Activated naive CD4-positive, alpha-beta T cell treated with anti-CD3 and anti-CD28 coated beads, Interleukin-2, amount 10 ng/mL, durations not matched to agents 7 days and 5 days (primary cell): ENCODE measurements around the gene ZNF83.
"Not testable (repeated sequence)": the region's sequence is repeated elsewhere in the genome, so short reads cannot be mapped to it uniquely, and the experiment has no call there.

ENCODE experiments used
- CTCF ChIA-PET: fragments of 350-600 bp; sonication (Branson Sonifier 250); formaldehyde crosslinking; loops from one replicate; lab custom pipeline; 2021; ENCODE audit warnings: antibody characterized with exemption; lab: Charles Lee
- DNase-seq: peaks from one replicate; pipeline ENCODE4 v3.0.0-alpha.2; 2020
- H3K27ac Mint-ChIP-seq: one replicate; pipeline ENCODE4 v1.8.0; 2021; ENCODE audit warnings: mild to moderate bottlenecking, moderate library complexity, mixed read lengths
- H3K27me3 Mint-ChIP-seq: one replicate; pipeline ENCODE4 v1.8.0; 2021; ENCODE audit warnings: mild to moderate bottlenecking, mixed read lengths
- H3K36me3 Mint-ChIP-seq: one replicate; pipeline ENCODE4 v1.8.0; 2021; ENCODE audit warnings: mixed read lengths
- H3K4me1 Mint-ChIP-seq: one replicate; pipeline ENCODE4 v1.8.0; 2021; ENCODE audit warnings: mixed read lengths
- H3K4me3 Mint-ChIP-seq: one replicate; pipeline ENCODE4 v1.8.0; 2021; ENCODE audit warnings: mild to moderate bottlenecking, moderate library complexity, mixed read lengths
- H3K9me3 Mint-ChIP-seq: one replicate; pipeline ENCODE4 v1.8.0; 2021; ENCODE audit warnings: mixed read lengths

The ZNF83 gene

GRCh38 chr19:52660981-52661380, 22.8 kb upstream of the ZNF83 start:
- peaks cover 93% of the 10 kb centered on the region for H3K36me3 Mint-ChIP-seq
- peaks cover 42% of the 10 kb centered on the region for H3K9me3 Mint-ChIP-seq
- CTCF ChIA-PET = no interaction called here
- no peaks in the 10 kb centered on the region for H3K4me1 Mint-ChIP-seq
- DNase-seq = no peak
- H3K4me3 Mint-ChIP-seq = no peak overlapping the region
- no peaks in the 10 kb centered on the region for H3K27me3 Mint-ChIP-seq
- no peak overlapping the region for H3K27ac Mint-ChIP-seq

GRCh38 chr19:52659013-52659412, 20.9 kb upstream of the ZNF83 start:
- peaks cover 52% of the 10 kb centered on the region for H3K9me3 Mint-ChIP-seq
- no peak overlapping the region for H3K4me3 Mint-ChIP-seq
- no peak for DNase-seq
- no peak overlapping the region for H3K27ac Mint-ChIP-seq
- no peaks in the 10 kb centered on the region for H3K4me1 Mint-ChIP-seq
- H3K36me3 Mint-ChIP-seq = peaks cover 94% of the 10 kb centered on the region
- CTCF ChIA-PET = no interaction called here
- no peaks in the 10 kb centered on the region for H3K27me3 Mint-ChIP-seq

DNA sequence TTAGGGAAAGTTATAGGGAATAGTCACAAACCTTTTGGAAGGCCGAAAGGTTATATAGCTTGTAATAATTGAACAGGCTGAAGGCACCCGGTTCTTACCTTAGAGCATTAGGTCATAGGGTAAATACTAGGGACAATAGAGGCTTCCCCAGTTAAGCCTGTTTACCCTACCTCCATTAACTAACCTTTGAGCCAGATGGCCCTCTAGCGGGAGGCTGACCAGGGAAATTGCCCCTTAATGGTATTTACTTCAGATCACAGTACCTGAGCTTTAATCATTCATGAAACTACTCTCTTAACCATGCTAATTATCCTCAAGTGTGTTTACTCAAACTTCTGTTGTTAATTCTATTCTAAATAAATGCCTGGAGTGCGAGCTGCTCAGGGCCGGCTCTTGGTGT, 20.4 kb upstream of the ZNF83 start:
- DNase-seq = no peak
- no peaks in the 10 kb centered on the region for H3K27me3 Mint-ChIP-seq
- H3K4me1 Mint-ChIP-seq = no peaks in the 10 kb centered on the region
- no peak overlapping the region for H3K27ac Mint-ChIP-seq
- H3K36me3 Mint-ChIP-seq = peaks cover 98% of the 10 kb centered on the region
- H3K4me3 Mint-ChIP-seq = no peak overlapping the region
- peaks cover 55% of the 10 kb centered on the region for H3K9me3 Mint-ChIP-seq
- CTCF ChIA-PET = no interaction called here

GRCh38 chr19:52653161-52653560, 15.0 kb upstream of the ZNF83 start:
- Mint-ChIP-seq H3K27ac (no peak overlapping the region), H3K27me3 (no peaks in the 10 kb centered on the region), H3K9me3 (peaks cover 66% of the 10 kb centered on the region), H3K4me1 (no peaks in the 10 kb centered on the region), H3K4me3 (no peak overlapping the region), H3K36me3 (peaks cover 90% of the 10 kb centered on the region)
- CTCF ChIA-PET = no interaction called here
- no peak for DNase-seq

GRCh38 chr19:52651956-52652355, 13.8 kb upstream of the ZNF83 start:
- Mint-ChIP-seq H3K4me1 (no peaks in the 10 kb centered on the region), H3K36me3 (peaks cover 88% of the 10 kb centered on the region), H3K9me3 (peaks cover 74% of the 10 kb centered on the region), H3K27me3 (no peaks in the 10 kb centered on the region), H3K4me3 (no peak overlapping the region), H3K27ac (no peak overlapping the region)
- no peak for DNase-seq
- CTCF ChIA-PET = no interaction called here

GRCh38 chr19:52648336-52649016, 10.3 kb upstream of the ZNF83 start:
- DNase-seq = no peak
- H3K4me3 Mint-ChIP-seq = no peak overlapping the region
- no peak overlapping the region for H3K27ac Mint-ChIP-seq
- no peaks in the 10 kb centered on the region for H3K27me3 Mint-ChIP-seq
- H3K4me1 Mint-ChIP-seq = no peaks in the 10 kb centered on the region
- CTCF ChIA-PET = no interaction called here
- H3K36me3 Mint-ChIP-seq = peaks cover 71% of the 10 kb centered on the region
- peaks cover 74% of the 10 kb centered on the region for H3K9me3 Mint-ChIP-seq

GRCh38 chr19:52646571-52647217, 8.5 kb upstream of the ZNF83 start:
- Mint-ChIP-seq H3K27me3 (no peaks in the 10 kb centered on the region), H3K4me1 (no peaks in the 10 kb centered on the region), H3K27ac (no peak overlapping the region), H3K4me3 (no peak overlapping the region), H3K9me3 (peaks cover 68% of the 10 kb centered on the region), H3K36me3 (peaks cover 61% of the 10 kb centered on the region)
- DNase-seq = no peak
- CTCF ChIA-PET = no interaction called here

GRCh38 chr19:52640916-52641315, 2.8 kb upstream of the ZNF83 start:
- H3K4me3 Mint-ChIP-seq = no peak overlapping the region
- H3K36me3 Mint-ChIP-seq = peaks cover 43% of the 10 kb centered on the region
- H3K9me3 Mint-ChIP-seq = peaks cover 45% of the 10 kb centered on the region
- DNase-seq = no peak
- peaks cover 19% of the 10 kb centered on the region for H3K4me1 Mint-ChIP-seq
- H3K27ac Mint-ChIP-seq = peak overlapping the region; percentile 14
- CTCF ChIA-PET = no interaction called here
- H3K27me3 Mint-ChIP-seq = no peaks in the 10 kb centered on the region

DNA sequence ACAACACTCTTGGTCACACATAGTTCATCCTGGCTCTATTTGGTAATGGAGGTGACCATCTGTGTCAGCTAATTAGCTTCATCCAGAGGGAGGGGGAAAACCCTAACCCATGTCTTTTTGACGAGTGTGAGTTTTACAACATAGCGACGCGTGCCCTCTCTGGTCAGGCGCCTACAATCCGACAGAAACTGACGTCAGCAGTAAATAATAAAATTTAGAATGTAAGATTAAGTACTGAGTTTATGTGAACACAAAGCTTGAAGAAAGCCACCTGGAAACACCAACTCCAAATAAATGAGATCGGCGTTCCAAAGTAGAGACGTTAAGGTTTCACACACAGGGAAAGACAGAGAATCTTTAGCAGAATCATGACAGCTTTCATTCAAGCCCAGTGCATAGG, 1.8 kb upstream of the ZNF83 start:
- no peak overlapping the region for H3K4me3 Mint-ChIP-seq
- CTCF ChIA-PET = no interaction called here
- H3K27ac Mint-ChIP-seq = no peak overlapping the region
- no peaks in the 10 kb centered on the region for H3K27me3 Mint-ChIP-seq
- no peak for DNase-seq
- H3K4me1 Mint-ChIP-seq = peaks cover 19% of the 10 kb centered on the region
- peaks cover 45% of the 10 kb centered on the region for H3K36me3 Mint-ChIP-seq
- H3K9me3 Mint-ChIP-seq = peaks cover 40% of the 10 kb centered on the region

- Mint-ChIP-seq H3K4me3 (peak overlapping the region; percentile 89), H3K36me3 (peaks cover 42% of the 10 kb centered on the region), H3K9me3 (peaks cover 33% of the 10 kb centered on the region), H3K27me3 (no peaks in the 10 kb centered on the region), H3K4me1 (peaks cover 19% of the 10 kb centered on the region), H3K27ac (peak overlapping the region; percentile 2)
- CTCF ChIA-PET = no interaction called here
- peak; percentile 23 for DNase-seq
Observed at GRCh38 chr19:52638601-52639000, 446 bp upstream of the ZNF83 start.

GRCh38 chr19:52635786-52636570, 2.2 kb downstream of the ZNF83 start:
- H3K4me3 Mint-ChIP-seq = peak overlapping the region; percentile 89

GRCh38 chr19:52627441-52627840, 10.7 kb downstream of the ZNF83 start:
- Mint-ChIP-seq H3K36me3 (peaks cover 46% of the 10 kb centered on the region), H3K9me3 (peaks cover 27% of the 10 kb centered on the region)
- DNase-seq, H3K4me1 Mint-ChIP-seq, CTCF ChIA-PET, H3K27ac Mint-ChIP-seq, H3K27me3 Mint-ChIP-seq, H3K4me3 Mint-ChIP-seq: not testable (repeated sequence)

More at GRCh38 chr19:52635786-52636570, 2.2 kb downstream of the ZNF83 start:
- Mint-ChIP-seq H3K9me3 (peaks cover 24% of the 10 kb centered on the region), H3K4me1 (peaks cover 19% of the 10 kb centered on the region), H3K27ac (no peak overlapping the region), H3K27me3 (no peaks in the 10 kb centered on the region), H3K36me3 (peaks cover 53% of the 10 kb centered on the region)
- no peak for DNase-seq
- CTCF ChIA-PET = no interaction called here

DNA sequence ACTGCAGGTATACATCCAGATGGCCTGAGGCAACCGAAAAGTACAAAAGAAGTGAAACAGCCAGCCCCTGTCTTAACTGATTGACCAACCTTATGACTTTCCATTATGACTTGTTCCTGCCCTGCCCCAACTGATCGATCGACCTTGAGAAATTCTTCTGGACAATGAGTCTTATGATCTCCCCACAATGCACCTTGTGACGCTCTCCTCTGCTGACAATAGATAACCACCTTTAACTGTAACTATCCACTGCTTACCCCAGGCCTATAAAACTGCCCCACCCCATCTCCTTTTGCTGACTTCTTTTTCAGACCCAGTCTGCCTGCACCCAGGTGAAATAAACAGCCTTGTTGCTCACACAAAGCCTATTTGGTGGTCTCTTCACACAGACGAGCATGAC, 11.2 kb downstream of the ZNF83 start:
- H3K27ac Mint-ChIP-seq = no peak overlapping the region
- CTCF ChIA-PET = no interaction called here
- peaks cover 32% of the 10 kb centered on the region for H3K9me3 Mint-ChIP-seq
- no peak for DNase-seq
- H3K36me3 Mint-ChIP-seq = peaks cover 41% of the 10 kb centered on the region
- no peaks in the 10 kb centered on the region for H3K27me3 Mint-ChIP-seq
- no peaks in the 10 kb centered on the region for H3K4me1 Mint-ChIP-seq
- H3K4me3 Mint-ChIP-seq = no peak overlapping the region

DNA sequence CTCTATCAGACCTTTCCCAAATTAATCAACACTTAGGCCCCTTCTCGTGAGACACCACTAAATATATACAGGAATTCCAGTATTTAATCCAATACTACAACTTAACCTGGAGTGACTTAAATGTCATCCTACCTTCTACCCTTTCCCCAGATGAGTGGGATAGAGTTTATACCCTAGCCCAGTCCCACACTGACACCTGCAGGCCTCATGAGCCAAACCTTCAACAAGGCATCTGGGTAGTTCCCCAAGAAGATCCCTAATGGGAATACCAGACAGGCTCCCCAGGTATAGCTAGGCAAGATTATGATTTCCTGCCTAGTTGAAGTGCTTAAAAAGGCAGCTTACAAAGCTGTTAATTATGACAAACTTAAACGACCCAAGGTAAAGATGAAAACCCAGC, 15.9 kb downstream of the ZNF83 start:
- Mint-ChIP-seq H3K9me3 (peaks cover 33% of the 10 kb centered on the region), H3K4me3 (no peak overlapping the region), H3K4me1 (peaks cover 7% of the 10 kb centered on the region), H3K27ac (no peak overlapping the region), H3K27me3 (no peaks in the 10 kb centered on the region), H3K36me3 (peaks cover 24% of the 10 kb centered on the region)
- no peak for DNase-seq
- CTCF ChIA-PET = no interaction called here
